MM.1S (cell line): Measurements from ENCODE around the gene UFSP2.

Experiments used
- EZH2 ChIP-seq: fragments of 300-600 bp; sonication (generic); optimal IDR thresholded peaks from 2 replicates; pipeline ENCODE3; 2017; ENCODE audit warnings: low read depth, mild to moderate bottlenecking, antibody characterized with exemption, low read length, mixed read lengths
- TF ChIP-seq, protein P1 (sequence below): fragments of 300-600 bp; sonication (generic); IDR thresholded peaks from 2 replicates; pipeline ENCODE4 v1.5.1; 2016; ENCODE audit warnings: antibody characterized with exemption, low read length, mixed read lengths

DNA sequence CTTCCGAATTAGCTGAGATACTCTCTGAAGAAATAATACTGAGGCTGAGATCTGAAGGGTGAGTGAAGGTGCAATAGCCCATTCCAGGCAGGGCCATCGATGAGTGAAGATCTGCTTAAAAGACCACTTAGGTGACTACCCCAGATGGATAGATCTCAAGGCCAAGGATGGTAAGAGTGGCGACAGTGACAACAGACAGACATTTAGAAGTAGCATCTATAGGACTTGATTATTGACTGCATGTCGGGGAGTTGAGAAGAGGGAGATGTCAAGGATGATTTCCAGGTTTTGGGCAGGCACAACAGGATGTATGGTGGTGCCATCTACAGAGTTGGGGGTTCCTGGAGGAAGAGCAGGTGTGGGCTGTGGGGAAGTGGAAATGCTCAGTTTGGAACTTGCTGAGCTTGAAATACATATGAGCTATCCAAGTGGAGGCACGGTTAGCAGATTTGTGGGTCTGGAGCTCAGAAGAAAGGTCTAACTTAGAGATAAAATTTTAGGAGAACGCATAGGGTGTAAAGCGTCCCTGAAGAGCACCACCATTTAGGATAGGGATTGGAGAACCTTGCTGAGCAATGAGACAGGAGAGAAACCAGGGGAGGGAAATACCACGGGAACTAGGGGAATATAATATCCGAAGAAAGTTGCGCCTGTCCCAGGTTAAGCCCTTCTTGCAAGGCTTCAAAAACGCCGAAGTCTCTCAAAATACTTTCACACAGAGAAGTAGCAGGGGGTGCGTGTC, 688 bp downstream of the UFSP2 start:
- TF ChIP-seq, protein P1, sequence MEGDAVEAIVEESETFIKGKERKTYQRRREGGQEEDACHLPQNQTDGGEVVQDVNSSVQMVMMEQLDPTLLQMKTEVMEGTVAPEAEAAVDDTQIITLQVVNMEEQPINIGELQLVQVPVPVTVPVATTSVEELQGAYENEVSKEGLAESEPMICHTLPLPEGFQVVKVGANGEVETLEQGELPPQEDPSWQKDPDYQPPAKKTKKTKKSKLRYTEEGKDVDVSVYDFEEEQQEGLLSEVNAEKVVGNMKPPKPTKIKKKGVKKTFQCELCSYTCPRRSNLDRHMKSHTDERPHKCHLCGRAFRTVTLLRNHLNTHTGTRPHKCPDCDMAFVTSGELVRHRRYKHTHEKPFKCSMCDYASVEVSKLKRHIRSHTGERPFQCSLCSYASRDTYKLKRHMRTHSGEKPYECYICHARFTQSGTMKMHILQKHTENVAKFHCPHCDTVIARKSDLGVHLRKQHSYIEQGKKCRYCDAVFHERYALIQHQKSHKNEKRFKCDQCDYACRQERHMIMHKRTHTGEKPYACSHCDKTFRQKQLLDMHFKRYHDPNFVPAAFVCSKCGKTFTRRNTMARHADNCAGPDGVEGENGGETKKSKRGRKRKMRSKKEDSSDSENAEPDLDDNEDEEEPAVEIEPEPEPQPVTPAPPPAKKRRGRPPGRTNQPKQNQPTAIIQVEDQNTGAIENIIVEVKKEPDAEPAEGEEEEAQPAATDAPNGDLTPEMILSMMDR = no peak
- TF ChIP-seq EZH2 = no peak
